GM12878 (cell line): ENCODE data around the gene B3GALT4. TPM values are rescaled to one million over a fixed set of nuclear protein-coding genes. Genes with fewer than 3 reads are reported as not detected.
A peak's percentile ranks its signal among the peaks of the same experiment; 100 is the strongest.

ENCODE experiments used
- BHLHE40 ChIP-seq, 2 experiments: fragments of 450-650 bp in 1 of 2; IDR thresholded peaks; 2 replicates each; pipeline ENCODE4 v1.6.1; 2011 to 2017; ENCODE audit warnings: low read depth in 2 of 2, borderline replicate concordance in 1 of 2, improper control_type of control experiment in 1 of 2, low read length in 1 of 2, mild to moderate bottlenecking in 1 of 2
- CBX5 ChIP-seq: sonication (generic); IDR thresholded peaks from 2 replicates; pipeline ENCODE4 v1.6.1; 2016; ENCODE audit warnings: low read depth, moderate library complexity, mild to moderate bottlenecking, inconsistent platforms
- CHD4 ChIP-seq: fragments of 200-600 bp; sonication (generic); IDR thresholded peaks from 2 replicates; pipeline ENCODE4 v1.6.1; 2016; ENCODE audit warnings: mild to moderate bottlenecking
- CREB1 ChIP-seq: IDR thresholded peaks from 2 replicates; pipeline ENCODE4 v1.6.1; 2012; ENCODE audit warnings: low read depth, mild to moderate bottlenecking, inconsistent platforms
- EGR1 ChIP-seq, 2 experiments: IDR thresholded peaks; 1 replicate in 1 of 2; 2 replicates in 1 of 2; pipeline ENCODE4 v1.6.1; 2011 to 2012; ENCODE audit warnings: low read depth in 2 of 2, low read length in 2 of 2, borderline replicate concordance in 1 of 2, mild to moderate bottlenecking in 1 of 2, moderate library complexity in 1 of 2
- FOXK2 ChIP-seq: fragments of 450-650 bp; IDR thresholded peaks from 2 replicates; pipeline ENCODE4 v1.6.1; 2017; ENCODE audit warnings: mild to moderate bottlenecking, moderate library complexity
- GATAD2B ChIP-seq: fragments of 450-650 bp; conservative IDR thresholded peaks from 2 replicates; pipeline ENCODE4 v1.6.1; 2017; ENCODE audit warnings: low read depth, mild to moderate bottlenecking, moderate library complexity
- HSF1 ChIP-seq: fragments of 150-350 bp; IDR thresholded peaks from 2 replicates; pipeline ENCODE4 v1.6.1; 2014; ENCODE audit warnings: mild to moderate bottlenecking, low read depth, low read length
- JUNB ChIP-seq: IDR thresholded peaks from 2 replicates; pipeline ENCODE4 v1.6.1; 2016; ENCODE audit warnings: antibody characterized with exemption, mild to moderate bottlenecking
- KLF5 ChIP-seq: fragments of 450-650 bp; IDR thresholded peaks from 2 replicates; pipeline ENCODE4 v1.6.1; 2014; ENCODE audit warnings: mild to moderate bottlenecking; ENCODE audit not compliant: partially characterized antibody
- MEF2B ChIP-seq: fragments of 450-650 bp; IDR thresholded peaks from 2 replicates; pipeline ENCODE4 v1.6.1; 2018; ENCODE audit warnings: mild to moderate bottlenecking, moderate library complexity; ENCODE audit not compliant: partially characterized antibody, poor library complexity, severe bottlenecking
- MXI1 ChIP-seq: fragments of 150-350 bp; IDR thresholded peaks from 2 replicates; pipeline ENCODE4 v1.6.1; 2011; ENCODE audit warnings: low read depth, mild to moderate bottlenecking, inconsistent platforms, low read length, improper control_type of control experiment
- NFXL1 ChIP-seq: fragments of 450-650 bp; IDR thresholded peaks from 2 replicates; pipeline ENCODE4 v1.6.1; 2017; ENCODE audit warnings: antibody characterized with exemption, mild to moderate bottlenecking, borderline replicate concordance
- PML ChIP-seq: IDR thresholded peaks from 2 replicates; pipeline ENCODE4 v1.6.1; 2012; ENCODE audit warnings: low read length, inconsistent platforms
- POLR2A ChIP-seq: IDR thresholded peaks from 2 replicates; pipeline ENCODE4 v1.6.1; 2011; ENCODE audit warnings: low read depth, mild to moderate bottlenecking, low read length
- SMAD5 ChIP-seq: IDR thresholded peaks from 2 replicates; pipeline ENCODE4 v1.6.1; 2016; ENCODE audit warnings: antibody characterized with exemption, low read depth
- SMC3 ChIP-seq: IDR thresholded peaks from 2 replicates; pipeline ENCODE4 v1.6.1; 2011; ENCODE audit warnings: low read length, improper control_type of control experiment, borderline replicate concordance
- SRF ChIP-seq, 2 experiments: IDR thresholded peaks; 2 replicates each; pipeline ENCODE4 v1.6.1; 2011; ENCODE audit warnings: low read depth in 2 of 2, low read length in 2 of 2, mild to moderate bottlenecking in 1 of 2, moderate library complexity in 1 of 2
- TAF1 ChIP-seq: IDR thresholded peaks from 2 replicates; pipeline ENCODE4 v1.6.1; 2011; ENCODE audit warnings: mild to moderate bottlenecking, low read depth, low read length, borderline replicate concordance
- TCF3 ChIP-seq: IDR thresholded peaks from 2 replicates; pipeline ENCODE4 v1.6.1; 2012; ENCODE audit warnings: low read depth, mild to moderate bottlenecking, low read length, borderline replicate concordance; ENCODE audit not compliant: insufficient read depth
- WRNIP1 ChIP-seq: IDR thresholded peaks from 2 replicates; pipeline ENCODE4 v1.6.1; 2011; ENCODE audit warnings: low read depth, low read length, improper control_type of control experiment, borderline replicate concordance
- ZZZ3 ChIP-seq: IDR thresholded peaks from 2 replicates; pipeline ENCODE4 v1.6.1; 2011; ENCODE audit warnings: low read depth; ENCODE audit not compliant: control insufficient read depth, insufficient read length
- polyA plus RNA-seq, 11 experiments: library from polyadenylated mRNA; depleted of rRNA in 4 of 11; unstranded in 6 of 11; stranded (reverse) in 5 of 11; fragments of >200 nt; fragmentation: Nextera tagmentation in 4 of 11; fragmentation: Illumina TruSeq in 1 of 11; extraction: Ambion mirVana in 4 of 11; extraction: Trizol in 1 of 11; gene quantifications; 1 replicate in 1 of 11; 2 replicates in 10 of 11; pipeline versions ENCODE4 v1.2.1 to v1.2.3, GENCODE V29; 2011 to 2016; ENCODE audit warnings: inconsistent platforms in 2 of 11, missing spikeins in 2 of 11, low read depth in 1 of 11
- total RNA-seq, 4 experiments: library from RNA; depleted of rRNA in 3 of 4; stranded (reverse); fragments of >200 nt in 3 of 4; fragmentation: Illumina TruSeq in 1 of 4; extraction: Trizol in 1 of 4; gene quantifications; 2 replicates each; pipeline versions ENCODE4 v1.2.1 to v1.2.3, GENCODE V29; 2013 to 2021
- TF ChIP-seq, protein P1 (sequence below): IDR thresholded peaks from 2 replicates; pipeline ENCODE4 v1.6.1; 2012; ENCODE audit warnings: mild to moderate bottlenecking, low read depth, low read length
- TF ChIP-seq, protein P2 (sequence below): fragments of 450-650 bp; IDR thresholded peaks from 2 replicates; pipeline ENCODE4 v1.6.1; 2017; ENCODE audit warnings: borderline replicate concordance

Gene B3GALT4
- total and polyA plus RNA-seq, 10 of the 15 experiments (the other 5 are each of a cell fraction or from before 2014, with no cell fraction given), result 0.27 to 8.2 (median 2.6) TPM

GRCh38 chr6:33248932-33249731 is 27.8 kb upstream of the B3GALT4 start (continued):
- TF ChIP-seq EGR1 (IDR thresholded peaks at IDR 0.05; ENCODE audit: borderline replicate concordance in 1 of 2, low read depth in 2 of 2, low read length in 2 of 2), result peak in 1 of 2 experiments; percentile 83; a peak in 2 of 3 replicates
- TF ChIP-seq MEF2B, result no peak
- peak; percentile 81 for TF ChIP-seq TAF1
- TF ChIP-seq, protein P1, sequence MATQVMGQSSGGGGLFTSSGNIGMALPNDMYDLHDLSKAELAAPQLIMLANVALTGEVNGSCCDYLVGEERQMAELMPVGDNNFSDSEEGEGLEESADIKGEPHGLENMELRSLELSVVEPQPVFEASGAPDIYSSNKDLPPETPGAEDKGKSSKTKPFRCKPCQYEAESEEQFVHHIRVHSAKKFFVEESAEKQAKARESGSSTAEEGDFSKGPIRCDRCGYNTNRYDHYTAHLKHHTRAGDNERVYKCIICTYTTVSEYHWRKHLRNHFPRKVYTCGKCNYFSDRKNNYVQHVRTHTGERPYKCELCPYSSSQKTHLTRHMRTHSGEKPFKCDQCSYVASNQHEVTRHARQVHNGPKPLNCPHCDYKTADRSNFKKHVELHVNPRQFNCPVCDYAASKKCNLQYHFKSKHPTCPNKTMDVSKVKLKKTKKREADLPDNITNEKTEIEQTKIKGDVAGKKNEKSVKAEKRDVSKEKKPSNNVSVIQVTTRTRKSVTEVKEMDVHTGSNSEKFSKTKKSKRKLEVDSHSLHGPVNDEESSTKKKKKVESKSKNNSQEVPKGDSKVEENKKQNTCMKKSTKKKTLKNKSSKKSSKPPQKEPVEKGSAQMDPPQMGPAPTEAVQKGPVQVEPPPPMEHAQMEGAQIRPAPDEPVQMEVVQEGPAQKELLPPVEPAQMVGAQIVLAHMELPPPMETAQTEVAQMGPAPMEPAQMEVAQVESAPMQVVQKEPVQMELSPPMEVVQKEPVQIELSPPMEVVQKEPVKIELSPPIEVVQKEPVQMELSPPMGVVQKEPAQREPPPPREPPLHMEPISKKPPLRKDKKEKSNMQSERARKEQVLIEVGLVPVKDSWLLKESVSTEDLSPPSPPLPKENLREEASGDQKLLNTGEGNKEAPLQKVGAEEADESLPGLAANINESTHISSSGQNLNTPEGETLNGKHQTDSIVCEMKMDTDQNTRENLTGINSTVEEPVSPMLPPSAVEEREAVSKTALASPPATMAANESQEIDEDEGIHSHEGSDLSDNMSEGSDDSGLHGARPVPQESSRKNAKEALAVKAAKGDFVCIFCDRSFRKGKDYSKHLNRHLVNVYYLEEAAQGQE, result no peak
- no peak for TF ChIP-seq CBX5
- no peak for TF ChIP-seq NFXL1
- no peak for TF ChIP-seq WRNIP1
- peak; percentile 85; the same call in 1 of the 2 replicates for TF ChIP-seq PML
- no peak for TF ChIP-seq HSF1
- peak; percentile 81 for TF ChIP-seq CREB1
- TF ChIP-seq SMC3, result no peak
- no peak for TF ChIP-seq CHD4
- TF ChIP-seq SRF (IDR thresholded peaks at IDR 0.05; ENCODE audit: low read depth in 2 of 2, low read length in 2 of 2), result peak in 1 of 2 experiments; percentile 21; a peak in 1 of 4 replicates
- peak; percentile 6 to 59; a peak in 1 of 4 replicates for TF ChIP-seq BHLHE40 (IDR thresholded peaks at IDR 0.05; ENCODE audit: borderline replicate concordance in 1 of 2, low read depth in 2 of 2, low read length in 1 of 2)
- TF ChIP-seq FOXK2, result no peak
- TF ChIP-seq JUNB, result no peak
- TF ChIP-seq GATAD2B, result 0 out of 2 replicates have a peak, but pooled peaks have one; percentile 44
- no peak; the same call in none of the 2 replicates for TF ChIP-seq MXI1
- TF ChIP-seq POLR2A, result peak; percentile 94
- no peak for TF ChIP-seq TCF3
- TF ChIP-seq KLF5, result no peak
- TF ChIP-seq, protein P2, sequence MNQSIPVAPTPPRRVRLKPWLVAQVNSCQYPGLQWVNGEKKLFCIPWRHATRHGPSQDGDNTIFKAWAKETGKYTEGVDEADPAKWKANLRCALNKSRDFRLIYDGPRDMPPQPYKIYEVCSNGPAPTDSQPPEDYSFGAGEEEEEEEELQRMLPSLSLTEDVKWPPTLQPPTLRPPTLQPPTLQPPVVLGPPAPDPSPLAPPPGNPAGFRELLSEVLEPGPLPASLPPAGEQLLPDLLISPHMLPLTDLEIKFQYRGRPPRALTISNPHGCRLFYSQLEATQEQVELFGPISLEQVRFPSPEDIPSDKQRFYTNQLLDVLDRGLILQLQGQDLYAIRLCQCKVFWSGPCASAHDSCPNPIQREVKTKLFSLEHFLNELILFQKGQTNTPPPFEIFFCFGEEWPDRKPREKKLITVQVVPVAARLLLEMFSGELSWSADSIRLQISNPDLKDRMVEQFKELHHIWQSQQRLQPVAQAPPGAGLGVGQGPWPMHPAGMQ, result no peak
- TF ChIP-seq ZZZ3, result no peak
- TF ChIP-seq SMAD5, result peak; percentile 78; the same call in 1 of the 2 replicates
